GM10847 (cell line): Measurements from ENCODE around the gene AMBRA1.

Experiments used
- POLR2A ChIP-seq: IDR thresholded peaks from 2 replicates; pipeline ENCODE4 v1.6.1; 2011; ENCODE audit not compliant: insufficient read length; ENCODE audit errors: extremely low read depth

The AMBRA1 gene

DNA sequence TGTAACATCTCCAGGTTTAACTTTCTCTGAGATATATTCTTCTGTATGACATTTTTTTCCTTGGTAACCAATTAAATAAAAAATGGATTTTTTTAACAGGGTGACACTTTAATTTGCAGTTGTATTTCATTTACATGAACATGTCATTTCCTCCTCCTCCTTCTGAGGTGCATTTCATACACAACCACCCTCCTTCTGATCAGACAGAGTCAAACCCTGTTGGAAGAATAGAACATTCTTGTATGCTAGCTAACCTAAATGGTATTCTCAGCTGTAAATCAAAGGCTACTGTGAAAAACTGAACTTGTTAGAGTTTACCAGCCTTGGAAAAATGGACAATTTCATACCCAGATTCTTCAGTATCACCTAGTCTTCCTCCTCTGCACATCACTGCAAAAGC is 149.5 kb downstream of the AMBRA1 start:
- TF ChIP-seq POLR2A = no peak

DNA sequence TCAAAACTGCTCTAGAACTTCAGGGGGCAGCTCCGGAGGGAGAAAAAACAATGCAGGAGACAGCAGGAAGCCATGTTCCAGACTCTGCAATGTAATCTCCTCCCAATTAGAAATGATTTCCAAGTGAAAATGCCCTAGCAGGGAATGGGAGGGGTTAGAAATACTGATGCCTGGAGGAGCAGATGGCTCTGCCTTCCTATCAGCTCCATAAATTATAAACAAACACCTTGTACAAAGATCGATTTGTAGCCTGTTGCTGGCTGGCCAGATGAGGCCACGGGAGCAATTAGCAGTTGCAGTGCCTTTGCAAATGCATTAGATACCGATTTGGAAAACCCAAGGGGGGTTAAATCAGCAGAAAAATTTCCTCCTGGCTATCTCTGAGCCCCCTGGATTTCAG is 155.6 kb downstream of the AMBRA1 start:
- no peak for TF ChIP-seq POLR2A

DNA sequence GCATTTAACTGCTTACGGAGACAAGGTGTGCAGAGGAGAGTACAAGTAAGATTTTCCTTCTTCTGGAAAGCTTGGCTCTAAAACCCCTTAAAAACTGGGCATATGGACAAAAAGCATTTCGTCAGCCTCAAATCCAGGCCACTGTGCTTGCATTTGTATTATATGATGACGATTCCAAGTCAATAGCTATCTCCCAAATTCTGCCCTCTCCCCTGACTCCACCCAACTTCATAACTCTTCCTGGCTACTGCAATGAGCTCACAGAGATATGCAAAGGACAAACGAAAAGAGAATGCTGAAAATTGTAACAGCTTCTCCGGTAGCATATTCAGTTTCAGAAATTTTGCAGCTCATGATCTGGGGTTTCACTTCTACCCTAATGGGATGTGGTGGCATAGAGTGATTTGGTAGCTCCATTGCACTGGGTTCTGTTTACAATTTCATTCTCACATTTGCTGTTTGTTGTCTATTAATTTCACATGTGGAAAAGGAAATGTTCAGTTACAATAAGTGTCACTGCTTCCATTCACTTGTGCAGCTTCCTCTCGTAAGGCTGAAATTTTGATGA is 156.6 kb downstream of the AMBRA1 start:
- no peak for TF ChIP-seq POLR2A

DNA sequence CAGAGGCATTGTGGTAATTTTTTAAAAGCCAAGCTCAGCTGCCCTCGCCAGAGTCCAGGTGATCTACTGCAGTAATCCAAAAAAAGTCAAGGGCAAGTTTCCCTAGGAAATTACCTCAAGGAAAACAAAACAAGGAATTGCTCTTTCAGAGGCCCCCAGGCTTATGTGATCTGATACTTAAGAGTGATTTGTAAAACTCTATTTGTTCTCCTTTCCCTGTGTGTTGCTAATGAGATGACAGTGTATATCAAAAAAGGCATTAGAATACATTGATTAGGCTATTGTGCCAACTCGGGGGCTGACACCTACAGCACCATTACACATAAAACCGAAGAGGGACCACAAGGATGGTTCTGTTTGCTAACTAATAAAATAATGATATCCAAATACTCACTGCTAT is 157.7 kb downstream of the AMBRA1 start:
- no peak for TF ChIP-seq POLR2A

DNA sequence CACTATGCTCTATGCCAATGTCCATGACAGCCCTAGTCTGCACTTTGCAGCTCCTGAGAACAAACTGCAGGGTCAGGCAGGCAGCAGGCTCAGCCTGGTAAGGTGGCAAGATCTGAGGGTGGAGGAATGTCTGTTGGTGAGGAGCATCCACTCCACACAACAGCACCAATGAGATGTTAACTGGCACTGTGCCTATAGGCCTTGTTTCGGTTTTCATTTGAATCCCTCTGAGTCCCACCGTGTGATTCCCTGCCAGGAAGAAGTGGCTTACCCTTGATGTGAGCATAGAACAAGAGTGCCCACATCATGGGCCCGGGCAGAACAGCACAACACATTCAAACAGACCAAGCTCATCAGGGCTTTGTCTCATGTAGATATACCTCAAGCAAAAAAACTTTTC is 158.1 kb downstream of the AMBRA1 start:
- no peak for TF ChIP-seq POLR2A

DNA sequence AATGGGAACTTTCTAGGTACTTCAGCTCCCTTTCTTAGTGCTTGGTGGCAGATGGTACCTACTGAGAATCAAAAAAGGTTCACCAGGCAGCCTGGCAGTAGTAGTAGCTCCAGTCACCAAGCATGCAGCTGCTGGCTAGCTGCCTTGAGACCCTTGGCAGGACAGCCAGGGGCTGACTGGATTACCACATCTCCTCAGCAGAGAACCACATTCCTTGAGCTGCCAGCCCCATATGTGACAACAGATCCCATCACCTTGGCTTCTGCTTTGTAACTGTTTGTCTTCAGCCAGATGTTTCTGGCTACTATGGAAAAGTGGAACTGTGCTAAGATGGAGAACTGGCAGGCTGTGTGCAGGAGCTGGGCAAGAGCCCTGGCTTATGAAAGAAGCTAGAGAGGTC is 162.6 kb downstream of the AMBRA1 start:
- TF ChIP-seq POLR2A = no peak

DNA sequence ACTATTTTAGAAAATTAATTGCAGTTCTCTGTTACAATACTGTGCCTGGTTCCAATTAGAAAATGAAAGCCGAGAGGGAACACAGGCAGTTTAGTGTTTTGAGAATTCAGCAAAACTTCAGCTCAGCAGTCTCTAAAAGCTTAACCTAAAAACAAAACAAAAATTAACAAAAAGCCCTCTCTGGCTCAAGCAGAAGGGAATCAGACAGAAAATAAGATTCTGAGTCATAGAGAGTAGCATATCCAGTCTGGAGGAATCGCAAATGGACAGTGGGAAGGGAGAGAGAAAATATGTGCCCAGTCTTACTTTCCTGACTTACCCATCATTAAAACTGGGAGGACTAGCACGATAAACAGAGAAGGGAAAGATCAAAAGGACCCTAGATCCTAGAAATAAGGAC is 164.1 kb downstream of the AMBRA1 start:
- no peak for TF ChIP-seq POLR2A

DNA sequence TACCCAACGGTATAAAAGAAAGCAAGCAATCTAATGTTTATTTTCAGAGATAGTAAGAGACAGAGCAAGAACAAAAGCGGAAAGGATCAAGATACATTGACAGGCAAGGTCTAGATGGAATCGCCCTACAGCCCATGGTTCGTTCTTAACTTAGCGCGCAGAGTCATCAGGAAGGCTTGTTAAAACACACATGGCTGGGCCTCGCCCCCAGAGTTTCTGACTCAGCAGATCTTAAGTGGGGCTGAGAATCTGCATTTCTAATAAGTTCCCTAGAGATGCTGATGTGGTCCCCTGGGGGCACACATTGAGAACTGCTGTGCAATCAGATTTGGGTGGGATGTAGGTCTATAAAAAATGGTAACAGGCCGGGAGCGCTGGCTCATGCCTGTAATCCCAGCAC is 166.5 kb downstream of the AMBRA1 start:
- TF ChIP-seq POLR2A = no peak

DNA sequence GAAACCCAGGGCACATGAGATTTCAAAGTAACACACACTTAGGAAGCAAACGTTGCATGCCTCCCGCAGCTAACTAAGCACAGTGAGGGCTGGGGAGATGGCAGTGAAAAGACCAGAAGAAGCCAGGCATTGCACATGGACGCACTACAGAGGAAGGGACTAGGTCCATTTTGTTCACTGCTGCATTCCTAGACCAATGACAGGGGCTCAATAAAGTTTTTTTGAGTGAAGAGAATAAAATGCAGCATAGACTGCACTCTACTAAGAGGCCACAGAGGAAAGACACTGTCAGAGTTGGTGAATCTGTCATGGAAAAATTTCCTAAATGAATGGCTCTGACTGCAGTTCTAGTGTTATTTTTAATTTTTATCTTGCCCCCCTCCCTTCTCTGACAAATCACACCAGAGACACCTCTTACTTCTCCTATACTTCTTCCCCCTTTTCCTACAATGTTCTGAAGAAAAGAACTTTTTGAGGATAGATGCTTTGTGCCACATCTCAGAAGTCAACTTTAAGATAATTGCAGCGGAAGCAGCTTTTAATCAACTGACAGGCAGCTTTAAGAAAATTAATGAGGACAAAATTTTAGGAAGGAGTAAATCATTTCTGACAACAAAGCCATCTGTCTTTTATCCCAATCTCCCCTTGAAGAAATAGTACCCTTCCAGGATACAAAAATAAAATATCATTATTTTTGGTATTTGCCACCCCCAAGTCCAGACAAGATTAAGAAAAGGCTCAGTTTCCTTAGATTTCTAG is 167.4 kb downstream of the AMBRA1 start:
- TF ChIP-seq POLR2A = no peak

DNA sequence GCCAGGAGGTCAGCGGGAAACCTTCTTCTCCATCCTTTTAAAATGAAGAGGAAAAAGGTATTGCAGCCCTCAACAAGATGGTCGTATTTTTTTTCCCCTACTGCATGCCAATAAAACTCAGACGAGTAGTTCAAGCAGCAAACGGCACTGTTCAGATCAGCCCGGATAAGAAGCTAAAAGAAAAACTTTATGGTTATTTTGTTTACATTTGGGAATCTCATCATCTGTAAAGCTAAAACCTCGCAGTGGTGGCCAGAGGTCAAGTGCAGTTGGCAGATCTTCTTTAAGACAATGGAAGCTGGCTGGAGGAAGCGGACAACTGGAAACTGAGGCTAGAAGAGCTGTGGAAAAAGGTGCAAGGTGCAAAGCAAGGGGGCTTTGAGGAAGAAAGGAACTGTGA is 171.2 kb downstream of the AMBRA1 start:
- no peak for TF ChIP-seq POLR2A

DNA sequence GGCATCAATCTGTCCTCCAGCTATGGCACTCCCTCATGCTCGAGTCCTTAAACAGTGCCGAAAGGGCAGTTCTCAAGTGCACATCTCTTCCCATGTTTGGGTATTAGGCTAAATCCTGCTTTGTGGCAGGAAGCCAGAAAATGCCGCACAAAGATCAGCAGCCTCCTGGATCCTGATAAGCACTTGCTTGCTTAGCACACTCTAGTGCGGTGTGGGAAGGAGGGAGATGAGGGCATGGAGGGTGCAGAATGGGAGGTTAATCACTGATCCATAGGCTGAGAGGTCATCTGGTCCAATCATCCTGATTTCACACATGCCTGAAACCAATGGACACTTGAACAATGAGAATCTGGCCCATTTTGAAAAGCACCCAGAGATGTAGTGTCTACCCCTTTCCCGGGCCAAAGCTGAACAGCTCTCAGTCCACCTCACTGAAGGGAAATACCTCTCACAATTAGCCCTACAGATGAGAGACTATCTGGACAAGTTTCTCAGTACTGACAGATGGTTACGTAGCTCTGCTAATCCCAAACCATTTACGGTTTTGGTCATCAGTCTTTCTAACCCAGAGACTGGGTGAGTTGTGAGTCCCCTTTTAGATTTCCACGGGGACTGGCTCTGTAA is 172.5 kb downstream of the AMBRA1 start:
- no peak for TF ChIP-seq POLR2A

DNA sequence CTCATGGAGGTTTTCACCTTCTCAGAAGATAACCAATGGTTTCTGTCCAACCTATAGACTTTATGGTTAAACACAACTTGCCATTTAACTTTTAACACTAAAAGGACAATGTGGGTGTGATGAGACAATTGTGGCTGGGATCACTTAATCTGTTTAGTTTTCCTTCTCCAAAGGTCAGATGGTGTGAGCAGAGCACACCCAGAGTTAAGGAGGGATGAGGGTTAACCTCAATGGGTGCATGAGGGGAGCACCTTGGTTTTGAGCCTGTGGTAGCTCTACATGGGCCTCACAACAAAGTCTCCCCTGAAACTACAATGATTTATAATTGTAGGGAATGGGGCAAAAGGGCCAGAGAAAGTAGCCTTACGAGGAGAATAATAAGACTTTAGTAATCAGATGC is 173.3 kb downstream of the AMBRA1 start:
- no peak for TF ChIP-seq POLR2A

DNA sequence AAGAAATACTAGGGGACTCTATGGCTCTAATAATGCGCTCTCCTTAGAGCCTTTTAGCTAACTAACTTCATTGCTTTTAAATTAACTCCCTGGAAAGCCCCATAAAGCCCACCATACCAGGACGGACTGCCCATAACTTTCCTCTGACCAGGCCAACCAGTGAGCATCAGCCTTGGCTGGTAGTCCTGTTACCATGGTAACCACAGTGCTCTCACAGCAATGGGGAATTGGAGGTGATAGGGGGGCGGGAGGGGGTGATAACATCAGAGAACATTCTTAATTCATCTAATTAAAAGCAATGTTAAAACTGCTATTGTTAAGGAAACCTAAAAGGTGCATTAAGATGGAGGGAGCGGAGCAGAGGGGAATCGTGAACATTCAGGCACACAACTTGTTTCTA is 175.1 kb downstream of the AMBRA1 start:
- TF ChIP-seq POLR2A = no peak

DNA sequence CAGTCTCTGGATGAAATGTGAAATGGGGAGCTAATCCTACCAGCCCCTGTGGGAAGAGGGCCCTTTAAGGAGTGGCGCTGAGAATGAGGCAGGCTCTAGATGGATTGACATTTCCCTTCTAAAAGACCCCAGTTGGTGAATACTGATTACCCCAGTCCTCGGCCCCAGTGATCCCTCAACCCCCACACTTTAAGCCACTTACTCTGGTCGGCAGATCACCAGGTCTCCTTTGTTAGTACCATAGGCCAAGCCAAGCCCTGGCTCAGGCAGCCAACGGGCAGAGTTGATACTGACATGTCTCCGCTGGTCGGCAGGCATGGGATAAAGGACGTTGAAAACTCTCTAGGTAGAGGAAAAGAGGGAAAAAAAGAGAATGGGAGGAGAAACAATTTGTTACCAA is 176.1 kb downstream of the AMBRA1 start:
- no peak for TF ChIP-seq POLR2A

DNA sequence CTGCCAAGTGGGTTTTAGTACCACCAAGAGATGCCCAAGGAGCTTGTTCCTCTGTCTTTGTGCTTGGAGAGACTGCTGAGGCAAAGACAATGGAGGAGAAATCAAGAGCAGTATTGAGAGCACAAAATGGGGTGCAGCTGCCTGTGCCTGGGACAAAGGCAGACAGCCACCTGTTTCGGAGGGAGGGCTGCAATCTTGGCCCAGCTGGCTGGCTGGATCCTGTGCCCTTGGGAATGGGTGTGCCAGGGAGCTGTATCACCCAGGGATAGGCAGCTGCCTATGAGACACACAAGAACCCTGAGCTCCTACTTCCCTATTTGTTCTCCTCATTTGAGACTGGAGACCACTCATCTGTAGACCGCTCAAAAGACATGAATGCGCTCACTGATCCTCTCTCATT is 178.9 kb downstream of the AMBRA1 start:
- no peak for TF ChIP-seq POLR2A

DNA sequence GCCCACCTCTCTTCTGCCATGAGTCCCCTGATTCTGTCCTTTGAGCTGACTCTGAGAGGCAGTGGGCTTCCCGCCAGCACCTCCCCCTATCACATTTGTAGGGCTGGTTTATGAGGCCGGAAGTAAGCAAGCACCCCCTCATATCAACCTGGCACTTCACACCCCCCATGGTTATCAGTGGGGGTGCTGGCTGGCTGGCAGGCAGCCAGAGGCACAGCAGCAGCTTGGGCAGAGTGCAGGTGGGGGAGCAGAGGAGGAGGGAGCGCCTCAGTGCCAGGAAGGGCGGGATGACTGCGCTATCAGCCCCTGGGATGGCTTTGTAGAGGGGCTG is 179.4 kb downstream of the AMBRA1 start:
- no peak for TF ChIP-seq POLR2A
